HG03558 (cell line): ENCODE data around the gene TENT5C.
A peak's percentile ranks its signal among the peaks of the same experiment; 100 is the strongest.

Experiments used
- ATAC-seq: cut with Tn5 transposase; IDR thresholded peaks from one replicate; pipeline ENCODE4 v1.9.1; 2021; ENCODE audit warnings: moderate number of reproducible peaks; ENCODE audit not compliant: unreplicated experiment; ENCODE audit errors: extremely low read depth

The TENT5C gene

DNA sequence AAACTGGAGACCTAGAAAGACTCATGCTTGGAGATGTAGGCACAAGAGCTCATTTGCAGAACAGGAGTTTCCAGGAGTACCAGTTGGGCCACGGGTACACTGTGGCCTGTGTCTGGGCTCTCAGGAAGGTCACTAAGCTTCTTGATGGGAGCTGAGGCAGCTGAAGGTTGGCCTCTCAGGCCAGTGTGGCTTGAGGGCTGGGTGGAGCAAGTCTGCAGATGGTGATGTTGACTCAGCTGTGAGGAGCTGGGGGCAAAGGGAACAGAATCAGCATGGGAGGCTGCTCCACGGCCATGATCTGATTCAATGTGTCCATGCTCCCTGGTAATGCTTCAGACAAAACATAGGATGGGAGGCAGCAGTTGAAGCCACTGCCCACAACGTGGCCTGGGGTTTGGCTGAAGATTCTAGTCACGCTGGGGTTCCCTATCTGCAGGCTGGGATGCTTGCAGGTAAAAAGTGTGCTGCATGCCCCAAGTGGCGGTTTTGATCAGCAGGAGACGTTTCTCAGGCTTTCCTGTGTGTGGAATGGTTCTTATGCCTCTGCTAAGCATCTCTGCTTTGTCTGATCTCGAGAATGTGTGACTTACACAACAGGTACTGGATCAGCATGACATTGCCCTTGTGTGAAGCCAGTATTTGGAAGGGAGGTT is 15.4 kb upstream of the TENT5C start:
- ATAC-seq = no peak

DNA sequence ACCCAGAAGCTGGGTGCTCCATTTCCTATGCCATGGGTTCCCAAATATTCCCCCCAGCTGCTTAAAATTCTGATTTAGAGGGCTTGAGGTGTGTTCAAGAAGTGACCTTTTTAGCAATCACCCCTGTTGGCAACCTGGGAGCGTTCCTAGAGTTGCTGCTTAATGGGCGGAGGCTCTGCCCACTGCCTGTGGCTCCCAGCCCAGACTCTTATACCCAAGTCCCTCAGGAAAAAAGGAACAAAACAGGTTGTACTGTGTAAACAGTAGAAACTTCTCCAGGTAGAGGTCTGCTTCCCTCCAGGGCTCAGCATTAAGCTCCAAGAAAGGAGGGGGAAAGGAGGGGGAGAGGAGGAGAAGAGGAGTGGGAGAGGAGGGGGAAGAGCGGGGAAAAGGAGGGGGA is 14.6 kb upstream of the TENT5C start:
- no peak for ATAC-seq

DNA sequence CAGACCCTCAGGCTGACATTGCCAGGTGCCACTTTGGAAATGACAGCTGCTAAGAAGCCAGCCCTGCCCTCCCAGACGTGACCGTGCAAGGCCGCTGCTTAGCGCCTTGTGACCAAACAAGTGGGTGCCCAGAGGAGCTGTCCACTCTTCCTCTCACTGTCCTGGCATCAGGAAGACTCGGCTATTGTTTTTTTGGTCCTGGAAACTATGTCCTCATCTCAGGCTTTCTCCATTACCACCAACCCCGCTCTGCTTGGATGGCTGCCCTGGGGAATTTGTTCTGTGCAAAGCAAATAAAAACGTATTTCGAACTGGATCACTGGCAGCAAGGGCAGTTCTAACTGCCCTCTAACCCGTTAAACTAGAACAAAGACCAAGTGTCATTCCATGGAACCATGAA is 13.7 kb upstream of the TENT5C start:
- ATAC-seq = no peak

DNA sequence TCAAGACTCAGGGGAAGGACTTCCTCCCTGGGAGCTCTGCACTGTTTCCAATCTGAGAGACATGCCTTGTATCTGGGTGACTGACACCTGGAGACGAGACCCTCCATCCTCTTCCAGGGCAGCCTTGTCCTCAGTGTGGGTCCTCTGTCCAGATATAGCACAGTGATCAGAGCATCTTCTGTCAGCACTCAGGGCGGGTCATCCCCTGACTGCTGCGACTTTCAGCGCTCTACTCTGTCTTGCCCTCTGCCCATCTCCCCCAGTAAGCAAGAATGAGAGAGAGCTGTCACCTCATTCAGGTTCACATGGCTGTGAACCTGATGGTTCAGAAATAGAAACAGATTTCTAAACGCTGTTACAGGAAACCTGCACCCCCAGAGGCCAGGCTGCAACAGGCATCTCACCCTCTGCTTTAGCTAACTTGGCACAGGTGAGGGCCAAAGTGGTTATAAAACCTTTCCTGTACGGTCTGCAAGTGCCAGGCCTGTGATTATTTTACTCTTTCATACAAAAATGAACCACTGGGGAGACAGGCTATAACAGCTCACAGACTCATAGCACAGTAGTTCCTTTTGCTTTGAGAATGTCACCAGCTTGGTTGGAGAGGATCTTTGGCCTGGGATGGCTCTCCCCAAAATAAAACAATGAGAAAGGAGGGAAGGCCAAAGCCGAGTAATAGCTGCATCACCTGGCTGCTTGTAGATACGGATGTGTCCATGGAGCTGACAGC is 11.4 kb upstream of the TENT5C start:
- ATAC-seq = no peak

DNA sequence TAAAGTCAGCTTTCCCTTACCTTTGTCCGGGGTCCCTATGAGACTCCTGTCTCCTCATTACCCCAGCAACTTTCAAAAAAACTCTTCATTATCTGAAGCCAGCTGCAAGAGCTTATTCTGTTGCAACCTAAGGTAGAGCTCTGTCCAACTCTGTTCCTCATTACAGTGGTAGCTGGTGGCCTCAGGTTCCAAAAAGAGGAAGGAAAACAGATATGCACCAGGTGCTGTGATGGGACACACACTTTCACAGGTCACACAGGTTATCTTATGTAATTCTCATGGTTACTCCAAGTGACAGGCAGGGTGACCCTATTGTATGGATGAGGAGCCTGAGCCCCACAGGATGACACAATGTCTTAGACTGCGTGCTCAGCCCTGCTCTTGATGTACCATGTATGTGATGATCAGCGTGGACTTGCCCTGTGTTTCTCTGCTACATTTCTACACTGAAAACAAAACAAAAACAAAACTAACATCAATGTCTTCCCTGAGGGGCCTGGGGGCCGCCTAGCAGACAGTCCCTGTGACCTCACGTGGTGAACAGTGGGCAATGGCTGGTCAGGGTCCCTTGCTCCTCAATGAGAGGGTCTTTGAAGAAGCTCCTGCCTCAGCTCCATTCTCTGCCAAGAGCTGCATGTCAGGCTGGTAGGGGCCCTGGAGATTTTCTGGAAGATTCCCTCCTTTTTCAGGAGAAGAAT is 9.7 kb upstream of the TENT5C start:
- ATAC-seq = no peak

DNA sequence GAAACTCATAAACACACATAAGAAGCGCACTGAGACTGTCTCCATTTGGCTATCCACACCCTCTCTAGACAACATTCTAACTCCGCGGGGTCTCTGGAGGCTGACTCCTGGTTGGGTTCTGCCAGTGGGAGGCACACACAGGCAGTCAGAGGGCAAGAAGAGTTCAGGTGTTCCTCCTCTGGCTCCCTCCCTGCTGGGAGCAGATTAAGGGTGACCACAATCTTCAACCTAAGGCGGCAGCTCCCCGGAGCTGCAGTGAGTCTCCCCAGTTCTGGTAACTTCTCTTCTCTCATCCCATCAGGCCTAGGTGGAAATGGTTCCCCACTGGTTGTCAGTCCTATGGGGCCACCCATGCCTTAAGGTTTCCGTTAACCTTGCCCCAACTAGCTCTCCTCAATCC is 7.4 kb upstream of the TENT5C start:
- ATAC-seq = no peak

DNA sequence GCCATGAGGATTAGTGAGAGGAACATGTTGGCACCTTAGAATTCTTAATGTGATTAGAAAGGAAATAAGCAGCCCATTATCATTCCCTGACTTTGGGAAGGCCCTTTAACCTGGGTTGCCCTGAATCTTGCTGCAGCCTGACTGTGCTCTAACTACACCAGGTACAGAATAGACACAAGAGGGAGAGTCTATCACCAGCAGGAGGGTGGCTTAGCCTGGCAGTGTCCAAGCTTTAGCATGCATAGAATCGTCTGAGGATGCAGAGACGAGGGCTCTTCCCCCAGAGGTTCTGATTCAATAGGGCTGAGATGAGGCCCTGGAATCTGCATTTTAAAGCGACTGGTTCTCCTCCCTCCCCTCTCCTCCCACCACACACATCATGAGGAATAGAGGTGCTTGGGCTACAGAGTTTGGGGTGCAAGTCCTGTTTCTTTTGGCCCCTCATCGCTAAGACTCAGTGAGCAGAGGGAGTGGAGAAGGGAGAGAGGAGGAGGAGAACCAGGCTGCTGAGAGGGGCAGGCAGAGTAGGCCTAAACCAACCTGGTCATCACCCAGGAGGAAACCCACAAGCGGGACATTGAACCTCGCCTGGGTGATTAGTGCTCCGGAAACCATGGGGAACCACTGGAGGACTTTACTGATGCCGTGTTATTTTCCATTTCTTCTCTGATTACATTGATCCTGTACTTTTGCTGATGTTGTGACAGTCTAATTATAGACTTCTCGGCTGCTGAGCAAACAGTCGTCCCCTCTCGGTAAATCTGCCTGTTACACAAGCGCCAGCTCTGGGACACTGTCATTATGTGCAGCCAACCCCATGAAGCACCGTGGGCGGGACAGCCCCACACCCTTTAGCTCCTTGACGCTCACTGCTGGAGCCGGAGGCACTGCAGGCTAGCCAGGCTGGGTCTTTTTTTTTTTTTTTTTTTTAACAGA is 6.3 kb upstream of the TENT5C start:
- ATAC-seq = no peak

DNA sequence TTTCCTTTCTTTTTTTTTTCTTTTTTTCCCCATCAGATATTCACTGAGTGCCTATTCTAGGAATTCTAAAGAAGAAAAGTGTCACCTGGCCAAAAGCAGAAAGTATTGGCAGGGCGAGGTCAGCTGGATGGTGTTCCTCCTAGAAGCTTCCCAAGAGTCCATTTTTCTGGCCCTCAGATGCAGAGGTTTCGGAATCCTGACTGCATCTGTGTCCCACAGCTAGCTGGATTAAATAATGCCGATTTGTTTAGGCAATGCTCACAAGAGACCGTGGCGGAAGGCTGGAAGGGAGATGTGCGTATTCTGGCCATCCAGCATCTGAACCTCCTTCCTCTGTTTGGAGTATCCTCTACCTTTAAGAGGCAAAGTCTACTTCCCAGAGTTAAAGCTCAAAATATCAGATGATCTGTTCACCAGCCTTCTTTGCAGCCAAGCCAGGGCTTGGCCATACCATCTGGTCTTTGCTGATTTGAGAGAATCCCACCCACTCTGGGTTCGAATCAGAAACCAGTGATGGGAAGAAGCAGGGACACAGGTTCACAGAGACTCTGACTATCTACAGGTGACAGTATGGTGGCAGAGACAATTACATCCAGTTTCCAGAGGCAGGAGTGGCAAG is 5.4 kb upstream of the TENT5C start:
- no peak for ATAC-seq

DNA sequence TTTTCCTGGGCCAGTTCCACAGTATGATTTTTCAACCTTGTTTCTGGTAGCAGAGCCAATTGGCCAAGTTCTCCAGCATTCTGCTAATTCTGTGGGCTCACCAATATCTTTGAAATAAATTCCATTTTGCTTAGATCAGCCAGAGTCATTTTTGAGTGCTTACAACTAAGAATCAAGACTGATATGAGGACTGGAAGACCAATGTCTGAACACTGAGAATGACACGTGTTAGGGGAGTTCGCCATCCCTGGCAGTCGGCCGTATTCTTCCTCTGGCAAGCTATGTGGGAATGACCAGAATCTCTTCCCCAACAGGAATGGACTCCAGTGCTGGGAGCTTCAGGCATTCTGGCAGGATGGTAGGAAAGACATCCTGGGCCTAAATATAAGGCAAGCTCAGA is 4.9 kb upstream of the TENT5C start:
- ATAC-seq = no peak

DNA sequence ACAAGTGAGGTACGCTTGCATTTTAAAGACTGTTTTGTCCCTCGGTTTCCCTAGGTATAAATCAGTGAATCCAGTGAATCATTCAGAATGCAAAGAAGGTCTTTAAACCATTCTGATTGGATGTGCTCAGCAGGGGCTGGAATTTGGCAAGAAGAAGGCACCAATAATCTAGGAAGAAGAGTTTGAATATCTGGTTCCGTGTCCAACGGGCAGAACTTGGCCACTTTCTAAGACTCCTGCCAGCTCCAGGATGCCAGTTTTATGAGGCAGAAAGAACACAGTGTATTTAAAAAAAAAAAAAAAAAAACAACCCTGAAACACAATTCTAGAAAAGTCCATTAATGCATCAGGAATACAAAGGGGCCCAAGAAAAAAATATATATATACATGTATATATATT is 3.0 kb upstream of the TENT5C start:
- ATAC-seq = no peak

DNA sequence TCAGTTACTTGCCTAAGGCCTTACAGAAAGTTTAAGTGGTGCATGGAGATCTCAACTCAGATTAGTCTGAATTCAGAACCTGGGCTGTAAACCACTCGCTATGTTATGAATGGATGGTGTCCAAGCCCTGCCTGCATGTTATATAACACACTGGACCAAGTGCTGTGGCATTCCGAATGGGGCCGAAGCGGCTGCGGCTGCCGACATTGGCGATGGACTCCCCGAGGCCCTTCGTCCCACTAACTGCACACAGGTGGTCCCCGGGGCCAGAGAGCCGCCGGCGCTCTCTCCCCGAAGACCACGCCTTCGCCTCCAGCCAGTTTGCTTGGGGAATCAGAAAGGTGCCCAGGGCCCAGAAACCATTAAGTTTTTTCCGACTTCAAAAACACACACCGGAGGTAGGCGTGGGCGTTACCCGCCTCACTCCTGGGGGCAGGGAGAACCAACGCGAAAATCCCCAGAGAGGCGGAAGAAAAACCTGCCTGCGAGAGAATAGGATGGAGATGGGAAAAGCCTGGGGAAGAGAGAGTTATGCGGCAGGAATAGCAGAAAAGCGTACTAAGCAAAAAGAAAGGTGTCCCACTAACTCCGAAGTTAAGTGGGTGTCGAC is 579 bp upstream of the TENT5C start:
- peak; percentile 10 for ATAC-seq

DNA sequence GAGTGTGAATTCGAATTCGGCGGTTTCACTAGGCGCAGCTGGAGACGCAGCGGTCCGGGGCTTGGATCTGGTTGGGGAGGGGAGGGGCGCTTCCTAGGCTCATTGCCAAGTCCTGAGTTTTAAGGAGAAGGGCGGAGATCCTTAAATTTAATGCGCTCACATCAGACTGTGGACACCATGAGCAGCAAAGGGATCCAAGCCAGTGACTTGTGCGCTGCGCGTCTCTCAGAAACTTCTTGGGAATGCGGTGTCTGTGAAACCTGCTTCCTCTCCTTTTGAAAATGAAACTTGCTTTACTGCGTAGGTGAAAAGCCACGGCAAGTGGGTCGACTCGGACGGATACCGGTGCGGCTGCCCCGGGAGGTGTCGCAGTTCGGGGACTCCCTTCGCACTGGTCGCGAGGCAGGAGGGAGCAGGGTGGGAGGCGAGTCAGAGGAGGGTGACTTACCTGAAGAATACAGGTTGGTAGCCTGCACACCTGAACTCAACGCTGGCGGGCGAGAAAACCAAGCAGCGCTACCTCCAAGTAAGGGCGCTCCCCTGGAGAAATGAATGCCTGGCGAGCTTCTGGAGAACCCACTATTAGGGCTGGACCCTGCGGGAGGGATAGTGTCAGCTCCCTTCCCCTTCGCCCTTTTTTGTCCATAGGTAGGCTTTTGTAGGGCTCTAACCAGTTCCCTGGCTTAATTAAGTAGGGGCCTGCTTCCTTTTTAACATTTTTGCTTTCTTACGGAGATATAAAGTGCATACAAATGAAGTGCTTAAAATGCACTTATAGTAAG is 992 bp downstream of the TENT5C start:
- no peak for ATAC-seq

DNA sequence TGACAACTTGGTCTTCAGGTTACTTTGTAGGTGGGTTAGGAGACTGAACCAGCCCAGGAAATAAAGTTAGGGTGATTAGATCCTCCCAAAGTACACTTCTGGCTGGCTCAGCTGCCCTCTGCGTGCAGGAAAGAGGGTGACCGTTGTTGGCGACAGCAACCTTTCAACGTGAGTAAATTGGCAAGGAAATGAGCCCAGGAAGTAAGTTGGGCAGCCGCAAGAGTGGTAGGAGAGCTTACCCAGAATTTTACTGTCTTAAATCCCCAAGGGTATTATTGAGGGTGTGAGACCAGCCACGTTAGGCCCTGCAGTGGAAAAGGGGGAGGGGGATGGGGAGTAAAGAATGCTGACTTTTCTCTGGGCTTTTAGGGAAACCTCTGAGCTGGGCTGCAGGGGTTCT is 1.6 kb downstream of the TENT5C start:
- ATAC-seq = no peak

DNA sequence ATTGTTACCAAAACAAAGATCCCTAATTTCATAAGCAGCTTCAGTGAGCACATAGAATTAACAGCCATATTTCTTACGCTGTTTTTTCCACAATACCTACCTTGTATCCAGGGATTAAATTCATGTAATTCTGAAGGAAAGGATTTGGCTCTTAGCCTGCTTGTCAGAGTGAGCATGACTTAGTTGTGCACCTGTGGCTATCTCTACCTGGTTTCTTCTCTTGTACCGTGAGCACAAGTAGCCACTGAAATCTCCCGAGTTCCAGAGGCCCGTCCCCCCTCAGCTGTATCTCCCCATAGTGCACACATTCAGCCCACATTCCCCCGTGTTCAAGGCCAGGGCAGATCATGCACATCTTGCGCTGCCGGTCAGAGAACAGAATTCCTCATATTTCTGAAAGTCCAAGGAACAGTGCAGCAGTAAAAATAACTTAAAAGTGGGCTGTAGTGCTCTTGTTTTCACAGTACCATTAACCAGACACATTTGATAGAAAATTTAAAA is 2.3 kb downstream of the TENT5C start:
- no peak for ATAC-seq

DNA sequence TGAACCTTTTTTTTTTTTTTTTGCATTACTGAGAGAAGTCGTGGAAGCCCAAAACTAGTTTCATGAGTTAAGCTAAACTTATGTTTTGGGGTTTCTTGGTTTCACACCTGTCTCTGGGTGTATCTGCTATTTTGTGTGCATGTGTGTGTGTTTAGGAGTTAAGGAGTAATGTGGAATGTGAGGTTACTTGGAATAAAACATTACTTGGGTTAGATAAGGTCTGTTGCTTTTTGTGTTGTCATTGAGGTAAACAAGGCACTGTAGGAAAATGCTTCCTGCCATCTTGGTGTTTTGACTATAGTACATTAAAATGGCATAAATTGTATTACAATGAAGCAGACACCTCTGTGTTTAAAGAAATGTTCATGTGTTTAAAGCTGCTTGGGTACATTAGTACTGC is 2.9 kb downstream of the TENT5C start:
- no peak for ATAC-seq

DNA sequence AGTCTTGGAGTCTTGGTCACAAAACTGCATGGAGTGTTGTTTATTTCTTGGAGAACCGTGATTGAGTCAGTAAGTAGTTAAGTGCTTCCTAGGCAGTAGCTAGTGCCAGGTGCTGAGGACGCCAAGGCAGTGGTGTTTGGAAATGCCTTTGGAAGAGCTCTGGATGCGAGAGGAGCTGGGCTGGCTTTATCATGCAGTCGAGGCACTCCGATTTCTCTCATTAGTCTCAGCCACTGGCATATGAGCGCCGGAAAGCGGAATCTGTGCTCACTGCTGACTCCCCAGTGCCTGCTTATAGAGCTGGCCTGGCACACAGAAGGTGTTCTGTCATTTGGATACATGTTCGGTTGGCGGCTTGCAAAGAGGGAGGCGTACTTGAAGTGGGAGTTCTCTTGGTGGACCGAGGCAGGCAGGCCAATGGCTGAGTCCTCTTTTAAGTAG is 3.6 kb downstream of the TENT5C start:
- no peak for ATAC-seq

DNA sequence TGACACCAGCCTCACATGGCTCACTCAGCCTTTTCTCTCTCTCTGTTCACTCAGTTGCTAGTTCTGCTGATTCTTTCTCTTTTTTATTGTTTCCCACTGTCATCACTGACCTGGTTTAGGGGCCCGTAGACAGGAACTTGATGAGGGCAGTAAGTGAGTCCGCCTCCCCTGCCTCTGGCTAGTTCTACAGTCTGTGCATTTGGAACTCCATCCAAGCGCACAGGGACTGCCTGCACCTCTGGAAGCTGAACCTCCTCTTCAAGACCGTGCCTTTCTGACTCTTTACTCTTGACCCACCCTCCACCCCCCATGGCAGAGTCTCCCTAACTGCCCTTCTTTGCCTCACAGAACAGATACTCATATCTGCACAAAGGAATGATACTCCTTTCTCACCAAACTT is 4.2 kb downstream of the TENT5C start:
- ATAC-seq = no peak

DNA sequence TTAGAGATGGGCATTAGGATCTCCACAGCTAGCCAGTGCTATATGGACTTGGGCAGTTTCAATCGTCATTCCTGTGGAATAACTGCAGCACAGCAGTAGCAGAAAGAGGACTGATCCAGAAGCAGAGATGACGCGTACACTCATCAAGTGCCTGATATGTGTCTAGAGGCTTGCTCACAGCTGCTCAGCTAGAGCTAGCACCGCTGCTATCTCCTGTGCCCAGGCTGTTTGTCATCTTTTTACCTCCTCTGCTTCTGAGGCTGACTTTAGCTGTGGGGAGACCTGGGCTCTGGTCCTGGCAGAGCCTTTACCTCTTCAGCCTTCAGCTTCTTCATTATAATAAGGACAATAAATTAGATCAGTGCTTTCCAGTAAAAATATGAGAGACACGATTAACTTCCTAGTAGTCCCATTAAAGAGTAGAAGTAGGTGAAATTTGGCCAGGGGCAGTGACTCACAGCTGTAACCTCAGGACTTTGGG is 5.3 kb downstream of the TENT5C start:
- ATAC-seq = no peak
